Neural cell (in vitro differentiated cells): Measurements from ENCODE around the gene EIF2B2. TPM values are rescaled to one million over a fixed set of nuclear protein-coding genes. Genes with fewer than 3 reads are reported as not detected.

Source experiments
- H2AFZ ChIP-seq: fragments of 200-600, 300-800 bp; sonication (generic), shearing (Covaris generic); 2 replicates; pipeline ENCODE4 v1.6.0; 2014; ENCODE audit warnings: low read depth, mild to moderate bottlenecking, antibody characterized with exemption, low read length, moderate library complexity
- H3F3A ChIP-seq: fragments of 200-600 bp; shearing (Covaris generic); 2 replicates; pipeline ENCODE4 v1.6.1; 2016; ENCODE audit warnings: mild to moderate bottlenecking, moderate library complexity, mixed read lengths, antibody characterized with exemption, low read length; ENCODE audit not compliant: insufficient read depth, poor library complexity, severe bottlenecking
- H3K27ac ChIP-seq: fragments of 200-600, 300-800 bp; sonication (generic), shearing (Covaris generic); 2 replicates; pipeline ENCODE4 v1.5.1; 2014; ENCODE audit warnings: mild to moderate bottlenecking, low read length, moderate library complexity
- H3K27me3 ChIP-seq: fragments of 300-800, 200-600 bp; sonication (generic), shearing (Covaris generic); 2 replicates; pipeline ENCODE4 v1.6.0; 2014; ENCODE audit warnings: mild to moderate bottlenecking, low read depth, low read length, moderate library complexity; ENCODE audit not compliant: insufficient read depth
- H3K36me3 ChIP-seq: fragments of 300-800, 200-600 bp; sonication (generic), shearing (Covaris generic); 2 replicates; pipeline ENCODE4 v1.5.1; 2014; ENCODE audit warnings: mild to moderate bottlenecking, antibody characterized with exemption, low read length, moderate library complexity; ENCODE audit not compliant: insufficient read depth
- H3K4me2 ChIP-seq: fragments of 300-800, 200-600 bp; sonication (generic), shearing (Covaris generic); 2 replicates; pipeline ENCODE4 v1.6.0; 2014; ENCODE audit warnings: mild to moderate bottlenecking, low read length
- H3K4me3 ChIP-seq: fragments of 300-800, 200-600 bp; sonication (generic), shearing (Covaris generic); 2 replicates; pipeline ENCODE4 v1.5.1; 2014; ENCODE audit warnings: mild to moderate bottlenecking, low read length, moderate library complexity
- H3K79me2 ChIP-seq: fragments of 200-600 bp; shearing (Covaris generic); replicated peaks from 2 replicates; pipeline ENCODE4 v1.6.0; 2014; ENCODE audit warnings: mild to moderate bottlenecking, low read length, moderate library complexity; ENCODE audit not compliant: insufficient read depth
- H3K9ac ChIP-seq: fragments of 300-800, 200-600 bp; sonication (generic), shearing (Covaris generic); 2 replicates; pipeline ENCODE4 v1.6.1; 2016; ENCODE audit warnings: mild to moderate bottlenecking, low read length, mixed read lengths
- H3K9me2 ChIP-seq: fragments of 200-600 bp; shearing (Covaris generic); 2 replicates; pipeline ENCODE4 v1.6.1; 2016; ENCODE audit warnings: mild to moderate bottlenecking, low read length, mixed read lengths; ENCODE audit not compliant: insufficient read depth
- H3K9me3 ChIP-seq: fragments of 200-600, 300-800 bp; sonication (generic), shearing (Covaris generic); 2 replicates; pipeline ENCODE4 v1.6.1; 2016; ENCODE audit warnings: mild to moderate bottlenecking, mixed run types, low read length, moderate library complexity, mixed read lengths
- H4K20me1 ChIP-seq: fragments of 200-600 bp; shearing (Covaris generic); 2 replicates; pipeline ENCODE4 v1.6.1; 2016; ENCODE audit warnings: mild to moderate bottlenecking, mixed run types; ENCODE audit not compliant: insufficient read depth
- EP300 ChIP-seq: fragments of 450-650 bp; conservative IDR thresholded peaks from 2 replicates; pipeline ENCODE4 v1.6.1; 2014; ENCODE audit warnings: antibody characterized with exemption, mild to moderate bottlenecking, moderate library complexity; ENCODE audit not compliant: poor library complexity, severe bottlenecking
- EZH2 ChIP-seq: fragments of 200-600, 300-800 bp; shearing (Covaris generic), sonication (generic); IDR thresholded peaks from 2 replicates; pipeline ENCODE4 v1.6.1; 2014; ENCODE audit warnings: antibody characterized with exemption, low read length, borderline replicate concordance, mild to moderate bottlenecking; ENCODE audit not compliant: insufficient read depth, poor library complexity, severe bottlenecking
- MXI1 ChIP-seq: fragments of 450-650 bp; conservative IDR thresholded peaks from 2 replicates; pipeline ENCODE4 v1.6.1; 2014; ENCODE audit warnings: antibody characterized with exemption, mild to moderate bottlenecking; ENCODE audit not compliant: poor library complexity, severe bottlenecking
- POLR2AphosphoS5 ChIP-seq: IDR thresholded peaks from 2 replicates; pipeline ENCODE4 v1.6.1; 2012
- RAD21 ChIP-seq: fragments of 450-650 bp; conservative IDR thresholded peaks from 2 replicates; pipeline ENCODE4 v1.6.1; 2014; ENCODE audit warnings: antibody characterized with exemption, mild to moderate bottlenecking, moderate library complexity
- REST ChIP-seq: IDR thresholded peaks from 2 replicates; pipeline ENCODE4 v1.6.1; 2012; ENCODE audit warnings: borderline replicate concordance
- SMC3 ChIP-seq: fragments of 450-650 bp; conservative IDR thresholded peaks from 2 replicates; pipeline ENCODE4 v1.6.1; 2014; ENCODE audit warnings: antibody characterized with exemption, mild to moderate bottlenecking, moderate library complexity; ENCODE audit not compliant: poor library complexity
- TAF1 ChIP-seq: IDR thresholded peaks from 2 replicates; pipeline ENCODE4 v1.6.1; 2012; ENCODE audit warnings: low read depth
- polyA plus RNA-seq: library from polyadenylated mRNA; depleted of rRNA; stranded (reverse); fragments of >200 nt; gene quantifications from 2 replicates; pipeline ENCODE4 v1.2.3, GENCODE V29; 2014
- TF ChIP-seq, protein P1 (sequence below): fragments of 450-650 bp; IDR thresholded peaks from 2 replicates; pipeline ENCODE4 v1.5.1; 2014; ENCODE audit warnings: antibody characterized with exemption, mild to moderate bottlenecking, moderate library complexity; ENCODE audit not compliant: poor library complexity, severe bottlenecking

EIF2B2 gene
- polyA plus RNA-seq, 1 donor from 2014 or later: 43.1 TPM

DNA sequence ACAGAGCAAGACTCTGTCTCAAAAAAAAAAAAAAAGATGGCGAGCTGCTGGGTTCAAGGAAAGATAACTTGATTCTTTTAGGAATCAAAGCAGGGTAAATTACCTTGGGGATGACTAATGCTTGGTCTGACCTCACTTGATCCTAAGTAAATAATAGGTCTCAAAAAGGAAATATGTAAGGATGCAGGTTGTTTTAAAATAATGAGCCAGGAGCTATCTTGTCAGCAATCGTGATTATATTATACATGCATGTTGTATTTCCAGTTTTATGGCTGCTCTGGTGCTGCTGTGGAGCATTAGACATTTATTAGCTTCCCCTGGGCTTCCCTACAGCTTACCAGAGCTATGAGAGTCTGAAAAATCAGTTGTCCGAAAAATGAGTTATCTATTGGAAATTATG, 2.6 kb downstream of the EIF2B2 start:
- H3K4me3 ChIP-seq: no peak overlapping the region
- H3K79me2 ChIP-seq: peaks cover 16% of the 10 kb centered on the region
- H4K20me1 ChIP-seq: no peaks in the 10 kb centered on the region
- no peaks in the 10 kb centered on the region for H3K9me2 ChIP-seq
- no peak overlapping the region for H3K4me2 ChIP-seq
- H3K27ac ChIP-seq: no peak overlapping the region
- peaks cover 6% of the 10 kb centered on the region for H3F3A ChIP-seq
- no peaks in the 10 kb centered on the region for H3K9me3 ChIP-seq
- H3K27me3 ChIP-seq: no peaks in the 10 kb centered on the region
- no peak overlapping the region for H2AFZ ChIP-seq
- TF ChIP-seq EZH2: no peak
- TF ChIP-seq EP300: no peak
- no peak for TF ChIP-seq RAD21
- no peak for TF ChIP-seq REST
- TF ChIP-seq POLR2AphosphoS5: no peak
- TF ChIP-seq MXI1: no peak
- TF ChIP-seq, protein P1, sequence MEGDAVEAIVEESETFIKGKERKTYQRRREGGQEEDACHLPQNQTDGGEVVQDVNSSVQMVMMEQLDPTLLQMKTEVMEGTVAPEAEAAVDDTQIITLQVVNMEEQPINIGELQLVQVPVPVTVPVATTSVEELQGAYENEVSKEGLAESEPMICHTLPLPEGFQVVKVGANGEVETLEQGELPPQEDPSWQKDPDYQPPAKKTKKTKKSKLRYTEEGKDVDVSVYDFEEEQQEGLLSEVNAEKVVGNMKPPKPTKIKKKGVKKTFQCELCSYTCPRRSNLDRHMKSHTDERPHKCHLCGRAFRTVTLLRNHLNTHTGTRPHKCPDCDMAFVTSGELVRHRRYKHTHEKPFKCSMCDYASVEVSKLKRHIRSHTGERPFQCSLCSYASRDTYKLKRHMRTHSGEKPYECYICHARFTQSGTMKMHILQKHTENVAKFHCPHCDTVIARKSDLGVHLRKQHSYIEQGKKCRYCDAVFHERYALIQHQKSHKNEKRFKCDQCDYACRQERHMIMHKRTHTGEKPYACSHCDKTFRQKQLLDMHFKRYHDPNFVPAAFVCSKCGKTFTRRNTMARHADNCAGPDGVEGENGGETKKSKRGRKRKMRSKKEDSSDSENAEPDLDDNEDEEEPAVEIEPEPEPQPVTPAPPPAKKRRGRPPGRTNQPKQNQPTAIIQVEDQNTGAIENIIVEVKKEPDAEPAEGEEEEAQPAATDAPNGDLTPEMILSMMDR: no peak
- no peak for TF ChIP-seq SMC3
- no peak for TF ChIP-seq TAF1
- no peak overlapping the region for H3K9ac ChIP-seq
- H3K36me3 ChIP-seq: peaks cover 12% of the 10 kb centered on the region

DNA sequence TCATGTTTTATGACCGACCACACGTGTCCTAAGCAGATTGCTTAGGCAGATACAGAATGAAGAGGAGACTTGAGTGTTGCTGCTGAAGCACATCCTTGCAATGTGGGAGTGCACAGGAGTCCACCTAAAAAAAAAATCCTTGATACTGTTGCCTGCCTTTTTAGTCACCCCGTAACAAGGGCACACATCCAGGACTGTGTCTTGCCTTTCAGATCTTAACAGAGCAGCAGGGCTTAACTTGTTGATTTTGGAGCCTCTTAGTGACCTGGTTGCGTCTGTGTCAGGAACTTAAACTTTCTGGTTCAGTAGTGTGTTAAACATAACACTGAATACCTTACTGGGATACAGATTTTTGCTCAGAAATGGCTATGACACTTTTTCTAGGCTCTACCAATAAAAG, 6.5 kb downstream of the EIF2B2 start:
- TF ChIP-seq REST (no peak), EP300 (no peak), SMC3 (no peak), POLR2AphosphoS5 (no peak)
- TF ChIP-seq, protein P1: no peak
- no peak overlapping the region for H3K4me3 ChIP-seq

More for the DNA sequence above, 6.5 kb downstream of the EIF2B2 start:
- Histone ChIP-seq H3K4me2 (no peak overlapping the region), H3K27ac (no peak overlapping the region), H4K20me1 (no peaks in the 10 kb centered on the region), H3K9me3 (no peaks in the 10 kb centered on the region), H3K9ac (no peak overlapping the region), H3K36me3 (peaks cover 12% of the 10 kb centered on the region), H2AFZ (no peak overlapping the region), H3K9me2 (no peaks in the 10 kb centered on the region), H3F3A (no peaks in the 10 kb centered on the region), H3K27me3 (no peaks in the 10 kb centered on the region), H3K79me2 (peaks cover 5% of the 10 kb centered on the region)
